Bronchial epithelial cell (primary cell): ENCODE results near the gene ARHGDIA. TPM values are rescaled to one million over a fixed set of nuclear protein-coding genes. Genes with fewer than 3 reads are reported as not detected.

Source experiments
- DNase-seq: peaks from one replicate; pipeline ENCODE4 v3.0.0-alpha.2; 2010; ENCODE audit warnings: low read depth
- FAIRE-seq: peaks from 2 replicates; lab custom pipeline; 2011; peaks lifted over from hg19 to GRCh38; lab: Jason Lieb, UNC
- H3K27me3 ChIP-seq: 2 replicates; pipeline ENCODE4 v1.5.1; 2011; ENCODE audit warnings: low read length; ENCODE audit not compliant: control insufficient read depth, insufficient read depth
- H3K36me3 ChIP-seq: 2 replicates; pipeline ENCODE4 v1.5.1; 2011; ENCODE audit warnings: low read length; ENCODE audit not compliant: control insufficient read depth, insufficient read depth
- H3K4me3 ChIP-seq: 2 replicates; pipeline ENCODE4 v1.5.1; 2011; ENCODE audit warnings: mild to moderate bottlenecking, low read depth, low read length, control low read depth
- CTCF ChIP-seq: IDR thresholded peaks from 2 replicates; pipeline ENCODE4 v1.5.1; 2011; ENCODE audit warnings: mild to moderate bottlenecking, moderate library complexity, low read length, control low read depth, inconsistent platforms; ENCODE audit not compliant: insufficient read depth, severe bottlenecking
- total RNA-seq: library from RNA; depleted of rRNA; stranded (reverse); fragments of >200 nt; gene quantifications from 2 replicates; pipeline ENCODE4 v1.2.1, GENCODE V29; 2014

Gene ARHGDIA
- total RNA-seq, 1 donor from 2014 or later: 57.4 TPM

- H3K36me3 ChIP-seq: no peaks in the 10 kb centered on the region
- H3K4me3 ChIP-seq: peak overlapping the region; percentile 79
- TF ChIP-seq CTCF: no peak
- DNase-seq (no peak), FAIRE-seq (no peak)
- no peaks in the 10 kb centered on the region for H3K27me3 ChIP-seq
These were observed 37.0 kb downstream of the ARHGDIA start for GRCh38 chr17:81833921-81834830.

GRCh38 chr17:81833160-81833920 lies 37.8 kb downstream of the ARHGDIA start, which contains the start of gene MCRIP1:
MCRIP1 (minus strand) TSS chr17:81833291; CDS start chr17:81824506, 8,785 bp downstream.
- FAIRE-seq (no peak), DNase-seq (peak; percentile 74)
- Histone ChIP-seq H3K27me3 (no peaks in the 10 kb centered on the region), H3K4me3 (peak within 1 kb of the TSS; percentile 79), H3K36me3 (no peaks in the 10 kb centered on the region)
- no peak for TF ChIP-seq CTCF

- no peak for TF ChIP-seq CTCF
- H3K4me3 ChIP-seq: peak overlapping the region; percentile 52
- no peaks in the 10 kb centered on the region for H3K36me3 ChIP-seq
- H3K27me3 ChIP-seq: no peaks in the 10 kb centered on the region
- FAIRE-seq: no peak
- no peak for DNase-seq
These were observed 38.5 kb downstream of the ARHGDIA start for GRCh38 chr17:81832608-81833159.

GRCh38 chr17:81831957-81832607 lies 39.1 kb downstream of the ARHGDIA start:
- FAIRE-seq (no peak), DNase-seq (peak; percentile 65)
- Histone ChIP-seq H3K4me3 (peak overlapping the region; percentile 52), H3K36me3 (no peaks in the 10 kb centered on the region), H3K27me3 (no peaks in the 10 kb centered on the region)
- TF ChIP-seq CTCF: no peak

- H3K4me3 ChIP-seq: no peak overlapping the region
These were observed 39.6 kb downstream of the ARHGDIA start for GRCh38 chr17:81831563-81831956.

More at GRCh38 chr17:81831563-81831956, 39.6 kb downstream of the ARHGDIA start:
- no peaks in the 10 kb centered on the region for H3K36me3 ChIP-seq
- no peaks in the 10 kb centered on the region for H3K27me3 ChIP-seq
- no peak for TF ChIP-seq CTCF
- no peak for FAIRE-seq
- DNase-seq: no peak
